HG03159 (cell line): ENCODE results near the gene TEAD1.
A peak's percentile ranks its signal among the peaks of the same experiment; 100 is the strongest.

ENCODE experiments used
- ATAC-seq: cut with Tn5 transposase; IDR thresholded peaks from one replicate; pipeline ENCODE4 v1.9.1; 2021; ENCODE audit warnings: mild to moderate bottlenecking, moderate library complexity; ENCODE audit not compliant: unreplicated experiment

Gene TEAD1

DNA sequence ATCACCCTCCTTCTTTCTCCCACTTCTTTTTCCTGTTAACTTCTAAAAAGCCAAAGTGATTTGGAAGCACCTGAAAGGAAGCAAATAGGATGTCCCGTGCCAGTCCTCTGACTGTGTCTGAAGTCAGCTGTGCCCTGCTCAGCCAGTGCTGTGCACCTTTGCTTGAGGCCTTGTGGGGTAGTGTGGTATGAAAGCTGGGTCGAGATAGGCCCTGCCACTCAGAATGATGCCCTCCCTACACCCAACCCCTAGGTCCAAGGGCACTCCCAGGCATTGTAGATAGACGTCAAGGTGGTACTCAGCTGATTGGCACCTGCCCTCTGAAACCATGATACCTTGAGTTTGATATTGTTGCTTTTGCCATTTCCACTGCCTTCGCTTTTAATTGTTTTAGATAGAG lies 251.3 kb downstream of the TEAD1 start:
- ATAC-seq = no peak

DNA sequence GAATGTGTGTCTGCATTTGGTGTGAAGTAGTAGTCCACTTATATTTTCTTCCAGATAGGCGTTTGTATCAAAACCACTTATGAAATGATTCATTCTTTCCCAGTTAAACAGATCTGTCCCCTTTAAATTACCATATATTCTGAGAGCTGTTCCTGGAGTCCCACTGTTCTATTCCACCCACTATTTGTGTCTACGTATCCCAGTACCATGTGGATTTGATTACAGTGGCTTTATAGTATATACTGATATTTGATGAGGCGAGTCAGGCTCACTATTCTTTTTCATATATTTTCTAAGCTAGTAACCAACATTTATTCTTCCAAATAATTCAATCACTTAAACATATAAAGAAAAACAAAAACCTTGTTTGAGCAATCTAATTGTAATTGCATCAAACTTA lies 253.0 kb downstream of the TEAD1 start:
- ATAC-seq = no peak

DNA sequence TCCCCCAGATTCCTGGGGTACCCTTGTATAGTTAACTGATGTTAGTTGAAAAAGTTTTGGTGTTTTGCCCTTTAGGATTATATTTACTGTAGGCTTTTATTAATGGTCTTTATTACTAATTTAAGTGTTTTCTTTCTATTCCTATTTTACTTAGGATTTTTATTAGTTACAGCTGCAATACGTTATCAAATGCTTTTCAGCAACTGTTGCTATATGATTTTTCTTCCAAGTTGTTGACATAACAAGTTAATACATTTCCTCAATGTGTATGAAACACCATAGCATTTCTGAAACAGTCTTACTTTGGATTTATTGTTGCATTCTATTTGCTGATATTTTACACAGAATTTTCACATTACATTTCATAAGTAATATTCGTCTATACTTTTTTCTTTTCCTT lies 253.7 kb downstream of the TEAD1 start:
- no peak for ATAC-seq

DNA sequence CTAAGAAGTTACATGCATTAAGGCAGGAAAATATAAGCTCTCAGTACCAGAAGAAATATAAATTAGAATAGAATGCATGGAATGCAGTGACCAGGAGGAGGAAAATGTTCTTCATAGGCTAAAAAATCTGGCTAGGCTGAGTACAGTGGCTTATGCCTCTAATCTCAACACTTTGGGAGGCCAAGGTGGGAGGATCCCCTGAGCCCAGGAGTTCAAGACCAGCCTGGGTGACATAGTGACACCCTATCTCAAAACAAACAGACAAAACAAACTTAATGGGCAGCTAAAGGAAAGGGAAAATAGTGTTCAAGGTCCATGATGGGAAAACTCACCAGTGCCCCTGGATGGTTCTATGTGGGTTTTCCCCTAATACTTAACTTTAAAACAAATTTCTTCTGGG lies 256.6 kb downstream of the TEAD1 start:
- no peak for ATAC-seq

DNA sequence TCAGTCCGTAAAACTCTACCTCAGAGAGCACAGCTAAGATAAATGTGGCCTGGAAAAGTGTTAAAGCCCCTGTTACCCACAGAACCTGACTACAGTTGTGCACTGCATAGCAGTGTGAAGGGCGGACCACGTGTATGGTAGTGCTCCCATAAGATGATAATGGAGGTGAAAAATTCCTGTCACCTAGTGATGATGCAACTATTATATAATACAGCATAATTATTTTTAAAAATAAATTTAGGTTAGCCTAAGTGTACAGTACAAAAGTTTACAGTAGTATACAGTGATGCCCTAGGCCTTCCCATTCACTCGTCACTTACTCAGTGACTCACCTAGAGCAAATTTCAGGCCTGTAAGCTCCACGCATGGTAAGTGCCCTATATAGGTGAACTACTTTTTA lies 258.3 kb downstream of the TEAD1 start:
- no peak for ATAC-seq

DNA sequence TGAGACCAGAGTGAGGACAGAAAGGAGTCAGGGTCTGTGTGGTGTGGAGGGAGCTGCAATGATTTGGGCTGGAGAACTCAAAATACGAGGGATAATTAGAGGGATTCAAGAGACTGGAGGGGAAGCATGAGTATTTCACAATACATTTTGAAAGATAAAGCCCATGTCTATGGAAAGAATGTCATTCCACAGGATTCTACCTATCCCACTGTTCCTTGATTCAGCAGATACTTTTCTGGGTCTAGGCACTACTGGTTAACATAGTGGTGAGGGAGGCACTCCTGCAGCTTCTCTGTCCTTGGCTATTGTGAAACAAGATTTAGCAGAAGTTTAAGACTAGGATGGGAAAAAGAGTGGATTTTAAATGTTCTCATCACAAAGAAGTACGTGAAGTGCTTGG lies 262.0 kb downstream of the TEAD1 start:
- no peak for ATAC-seq

DNA sequence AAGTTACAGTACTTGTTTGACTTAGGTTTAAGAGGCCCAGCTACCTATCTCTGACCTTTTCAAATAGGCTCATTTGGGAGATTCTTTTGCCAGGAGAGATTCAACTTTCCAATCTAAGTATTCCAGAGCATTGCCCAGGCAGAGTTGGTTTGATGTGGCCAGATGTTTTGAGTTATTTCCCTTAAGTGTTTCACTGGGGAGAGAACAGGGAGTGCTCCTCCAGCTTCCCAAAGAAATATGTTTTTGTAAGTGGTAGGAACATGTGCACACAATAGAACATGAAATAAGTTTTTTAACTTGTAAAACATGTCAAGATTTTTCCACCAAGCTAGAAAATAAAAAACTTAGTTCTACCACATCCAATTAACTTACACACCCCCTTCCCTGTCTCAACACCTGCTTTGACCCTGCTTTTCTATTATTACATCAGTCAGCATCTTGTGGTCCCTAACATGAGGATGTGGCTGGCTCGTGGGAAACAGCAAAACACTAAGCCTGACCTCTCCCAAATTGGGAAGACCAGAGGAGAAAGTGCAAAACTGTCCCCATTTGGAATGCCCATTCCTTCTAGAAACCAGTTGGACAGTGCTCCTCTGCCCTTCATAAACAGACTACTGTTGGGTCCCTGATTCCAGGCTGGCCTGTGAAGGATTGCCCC lies 264.5 kb downstream of the TEAD1 start:
- ATAC-seq = no peak

DNA sequence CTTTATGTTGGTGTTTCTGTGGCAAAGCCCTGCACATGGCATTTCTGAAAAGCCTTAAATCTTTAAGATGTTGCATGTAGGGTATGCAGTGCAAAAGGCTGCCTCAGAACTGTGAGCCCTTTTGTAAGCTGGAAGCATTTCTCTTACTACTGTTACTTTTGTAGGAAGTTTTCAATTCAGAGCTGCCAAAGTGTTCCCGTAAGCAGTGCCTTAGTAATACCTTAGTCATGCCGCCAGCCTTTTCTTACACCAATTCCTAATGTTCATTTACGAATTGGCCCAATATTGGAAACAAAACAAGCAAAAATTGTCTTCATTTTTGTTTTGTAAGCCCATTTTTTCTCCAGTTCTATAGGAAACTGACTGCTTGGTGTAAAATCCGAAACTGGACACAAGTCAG lies 267.4 kb downstream of the TEAD1 start:
- ATAC-seq = no peak

DNA sequence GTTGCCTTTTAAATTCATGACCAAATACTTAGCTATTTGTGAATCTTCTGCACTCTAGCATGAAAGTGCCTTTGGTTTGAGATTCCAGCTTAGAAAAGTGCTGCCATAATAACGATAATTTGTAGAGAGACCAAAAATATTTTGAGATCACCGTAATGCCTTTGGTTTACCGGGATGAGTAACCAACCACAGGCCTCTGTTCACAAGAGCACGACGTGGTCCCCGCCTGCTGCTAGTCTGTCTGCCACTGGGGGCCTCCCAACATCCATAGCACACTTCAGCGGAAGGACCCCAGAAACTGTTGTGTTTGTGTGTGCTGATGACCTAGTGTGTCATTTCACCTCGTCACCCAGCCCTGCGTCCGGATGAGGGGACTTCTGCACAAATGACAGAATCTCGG lies 267.9 kb downstream of the TEAD1 start:
- no peak for ATAC-seq

DNA sequence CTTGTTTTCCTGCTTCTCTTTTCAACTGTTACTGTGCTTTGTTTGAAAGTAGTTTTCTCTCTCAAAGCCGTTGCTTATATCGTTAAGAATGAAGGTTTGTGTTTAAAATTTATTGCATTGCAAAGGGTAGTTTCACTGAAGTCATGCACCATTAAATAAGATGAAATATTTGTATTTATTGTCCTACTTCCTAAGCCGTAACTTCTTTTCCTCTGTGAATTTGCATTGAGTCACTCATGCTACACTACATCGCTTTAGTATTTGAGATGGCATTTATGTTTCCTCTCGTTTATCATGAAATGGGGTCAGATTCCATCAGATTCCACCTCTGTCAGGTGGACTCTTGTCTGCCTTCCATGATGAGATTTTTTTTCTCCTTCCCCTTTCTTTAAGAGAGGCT lies 269.1 kb downstream of the TEAD1 start:
- ATAC-seq = no peak

DNA sequence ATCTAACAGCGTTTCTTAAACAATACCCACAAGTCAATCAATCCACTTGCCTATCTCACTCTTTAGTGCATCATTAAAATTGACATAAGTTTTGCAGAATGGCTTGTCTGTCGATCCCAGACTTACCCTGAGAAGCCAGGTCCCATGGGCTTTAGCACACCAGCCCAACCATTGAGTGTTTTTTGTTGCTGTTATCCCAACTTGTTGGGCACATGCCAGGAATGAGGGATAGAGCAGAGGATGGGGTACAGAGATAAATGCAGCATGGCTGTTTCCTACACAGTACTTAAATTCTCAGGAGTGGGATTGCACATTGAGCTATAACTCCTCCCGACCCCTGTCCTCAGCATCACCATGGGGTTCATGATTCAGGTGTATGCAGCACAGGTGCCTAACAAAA lies 270.7 kb downstream of the TEAD1 start:
- ATAC-seq = no peak

DNA sequence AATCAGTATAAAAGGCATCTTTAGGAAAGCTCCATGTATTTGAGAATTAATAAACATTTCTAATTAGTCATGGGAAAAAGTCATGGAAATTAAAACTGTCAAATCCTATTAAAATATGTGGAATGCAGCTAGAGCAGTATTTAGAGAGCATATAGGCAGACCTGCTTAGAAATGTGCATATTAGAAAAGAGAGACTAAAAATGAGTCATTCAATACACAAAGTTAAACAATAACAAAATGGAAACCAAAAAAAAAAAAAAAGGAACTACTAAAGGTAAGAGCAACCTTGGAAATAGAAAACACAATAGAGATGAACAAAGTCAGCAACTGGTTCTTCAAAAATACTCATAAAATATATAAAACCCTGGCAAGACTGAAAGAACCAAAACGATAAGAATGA lies 275.2 kb downstream of the TEAD1 start:
- ATAC-seq = no peak

DNA sequence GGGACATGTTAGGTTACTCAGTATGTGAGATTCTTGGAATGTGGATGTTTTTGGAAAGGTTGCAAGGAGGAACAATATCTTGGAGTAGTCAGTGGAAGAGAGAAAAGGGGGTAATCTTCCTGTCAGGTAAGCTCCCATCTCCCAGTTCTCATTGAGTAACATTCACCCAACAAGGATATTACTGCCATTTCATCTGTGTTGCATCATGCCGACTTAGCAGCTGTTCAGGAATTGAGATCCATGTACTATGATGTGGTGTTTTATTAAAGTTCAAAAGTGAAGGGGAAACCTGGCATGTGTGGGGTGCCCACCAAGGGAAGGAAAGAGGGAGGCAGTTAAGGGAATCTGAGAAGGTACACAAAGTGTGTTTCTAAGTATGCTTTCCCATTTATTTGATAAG lies 276.4 kb downstream of the TEAD1 start:
- no peak for ATAC-seq

DNA sequence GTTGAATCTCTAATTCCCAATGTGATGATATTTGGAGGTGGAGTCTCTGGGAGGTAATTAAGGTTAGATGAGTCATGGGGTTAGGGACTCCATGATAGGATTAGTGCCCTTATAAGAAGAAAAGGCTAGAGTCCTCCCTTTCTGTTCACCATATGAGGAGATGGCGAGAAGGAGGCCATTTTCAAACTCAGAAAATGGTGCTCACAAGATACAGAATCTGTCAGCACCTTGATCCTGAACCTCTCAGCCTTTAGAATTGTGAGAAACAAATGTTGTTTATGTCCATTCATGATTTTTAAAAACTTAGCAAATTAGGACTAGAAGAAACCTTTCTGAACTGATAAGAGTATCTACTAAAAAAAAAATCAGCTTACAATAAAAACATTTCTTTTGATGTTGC lies 277.2 kb downstream of the TEAD1 start:
- ATAC-seq = no peak

DNA sequence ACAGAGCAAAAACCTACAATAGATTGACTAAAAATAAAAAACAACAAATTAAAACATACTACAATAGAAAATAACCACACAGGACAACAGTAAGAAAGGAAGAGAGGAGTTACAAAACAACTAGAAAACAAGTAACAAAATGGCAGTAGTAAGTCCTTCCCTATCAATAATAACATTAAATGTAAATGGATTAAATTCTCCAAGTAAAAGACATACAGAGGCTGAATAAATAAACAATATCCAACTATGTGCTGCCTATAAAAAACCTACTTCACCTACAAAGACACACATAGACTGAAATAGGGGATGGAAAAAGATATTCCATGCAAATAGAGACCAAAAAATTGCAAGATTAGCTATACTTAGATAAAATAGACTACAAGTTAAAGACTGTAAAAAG lies 277.9 kb downstream of the TEAD1 start:
- ATAC-seq = no peak

DNA sequence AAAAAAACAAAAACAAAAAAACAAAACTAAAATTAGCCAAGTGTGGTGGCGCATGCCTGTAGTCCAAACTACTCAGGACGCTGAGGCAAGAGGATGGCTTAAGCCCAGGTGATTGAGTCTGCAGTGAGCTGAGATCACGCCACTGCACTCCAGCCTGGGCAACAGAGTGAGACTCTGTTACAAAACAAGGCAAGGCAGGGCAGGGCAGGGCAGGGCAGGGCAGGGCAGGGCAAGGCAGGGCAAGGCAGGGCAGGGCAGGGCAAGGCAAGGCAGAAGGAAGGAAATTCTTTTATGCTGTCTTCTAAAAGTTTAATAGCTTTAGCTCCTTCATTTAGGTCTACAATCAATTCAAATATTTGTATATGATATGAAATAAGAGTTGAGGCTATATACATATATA lies 284.8 kb downstream of the TEAD1 start:
- ATAC-seq = no peak

DNA sequence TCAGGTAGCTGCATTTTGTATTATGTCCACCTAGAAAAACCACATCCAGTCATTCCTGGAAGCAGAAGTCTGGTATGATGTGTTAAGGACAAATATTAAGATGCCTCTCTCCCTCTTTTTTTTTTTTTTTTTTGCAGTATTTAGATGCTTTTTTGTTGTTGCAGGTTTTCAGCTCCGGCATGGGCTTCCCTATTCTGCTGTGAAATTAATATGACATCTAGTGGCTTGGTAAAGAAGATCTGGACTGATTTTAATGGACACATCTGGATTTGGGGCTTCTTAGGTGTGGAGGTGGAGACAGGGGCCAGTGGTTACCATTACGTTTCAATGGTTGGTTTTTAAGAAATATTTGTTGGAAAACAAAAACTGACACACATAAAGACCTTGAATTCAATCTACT lies 287.4 kb downstream of the TEAD1 start:
- ATAC-seq = no peak

DNA sequence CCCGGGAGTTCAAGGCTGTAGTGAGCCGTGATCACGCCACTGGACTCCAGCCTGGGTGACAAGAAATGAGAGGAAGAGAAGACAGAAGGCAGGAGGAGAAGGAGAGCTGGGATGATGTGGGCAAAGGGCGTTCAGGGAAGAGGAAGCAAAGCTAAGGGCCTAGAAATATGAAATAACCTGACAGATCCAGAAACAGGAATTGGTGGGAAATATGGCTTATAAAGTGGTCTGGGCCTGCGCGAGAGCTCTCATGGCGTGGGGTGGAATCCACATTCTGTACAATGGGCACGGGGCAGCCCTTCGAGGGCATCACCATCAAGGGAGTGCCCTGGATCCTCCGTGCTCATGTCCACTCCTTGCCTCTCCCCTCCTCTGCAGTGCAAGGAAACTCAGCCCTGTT lies 288.1 kb downstream of the TEAD1 start:
- no peak for ATAC-seq

DNA sequence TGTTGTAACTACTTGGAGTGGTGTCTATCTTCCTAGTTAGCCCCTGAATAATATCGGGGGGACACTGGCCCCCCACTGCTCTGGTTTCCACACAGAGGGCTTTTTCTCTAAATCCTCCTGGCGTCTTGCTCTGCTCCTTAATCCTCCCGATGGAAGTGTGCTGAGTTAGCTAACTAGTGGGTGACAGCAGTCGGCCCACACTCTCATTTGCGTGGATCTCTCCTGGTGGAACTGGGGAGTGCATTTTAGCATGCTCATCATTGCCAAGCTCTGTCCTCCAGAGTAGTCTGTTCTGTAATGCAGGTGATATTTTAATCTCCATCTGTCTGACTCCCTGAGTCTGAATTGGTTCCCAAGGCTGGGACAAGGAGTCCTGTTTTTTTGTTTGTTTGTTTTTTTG lies 288.8 kb downstream of the TEAD1 start:
- no peak for ATAC-seq

DNA sequence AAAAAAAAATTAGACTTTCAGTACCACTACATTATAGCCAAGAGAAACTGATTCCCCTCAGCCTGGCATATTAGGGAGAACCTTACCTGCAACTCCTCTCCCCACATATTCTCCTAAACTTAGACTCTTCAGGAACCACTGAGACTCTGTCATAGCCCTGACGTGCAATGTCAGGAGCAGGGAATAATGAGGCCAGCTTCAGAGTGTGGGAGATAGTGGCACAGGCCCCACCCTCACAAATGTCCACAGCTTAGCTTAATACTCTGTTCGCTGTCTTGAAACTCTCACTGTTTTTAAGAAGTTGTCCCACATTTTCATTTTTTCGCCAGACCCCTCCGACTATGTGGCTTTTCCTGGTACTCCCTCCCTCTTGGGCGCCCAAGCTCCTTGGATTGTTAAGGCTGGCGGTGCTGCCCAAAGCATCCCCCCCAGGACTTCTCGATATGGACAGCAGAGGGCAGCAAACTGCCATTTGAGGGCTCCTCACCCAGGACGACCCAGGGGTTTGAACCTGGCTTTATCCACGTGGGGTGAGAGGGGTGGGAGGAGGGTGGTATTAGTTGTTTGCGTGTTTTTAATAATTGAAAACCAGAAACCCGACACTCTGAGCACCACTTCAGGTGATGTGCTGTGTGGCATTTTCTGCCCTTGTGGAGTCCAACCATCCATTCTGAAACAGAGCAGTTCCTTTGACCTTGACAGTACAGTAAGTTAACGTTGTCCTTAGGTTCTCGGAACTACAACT lies 289.7 kb downstream of the TEAD1 start:
- peak; percentile 87 for ATAC-seq

DNA sequence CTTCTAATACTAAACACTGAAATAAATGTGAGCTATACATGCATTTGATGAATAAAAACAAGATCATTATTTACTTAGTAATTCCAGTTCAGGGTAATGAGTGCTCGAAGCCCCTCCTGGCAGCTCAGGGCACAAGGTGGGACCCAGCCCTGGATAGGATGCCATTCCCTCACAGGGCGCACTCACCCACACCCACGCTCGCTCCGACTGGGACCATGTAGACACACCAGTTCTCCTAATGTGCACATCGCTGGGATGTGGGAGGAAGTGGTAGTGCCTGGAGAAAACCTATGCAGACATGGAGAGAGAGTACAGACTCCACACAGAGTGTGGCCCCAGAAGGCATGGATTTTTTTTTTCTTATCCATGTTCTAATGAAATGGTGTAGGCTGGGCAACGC lies 290.4 kb downstream of the TEAD1 start:
- no peak for ATAC-seq

DNA sequence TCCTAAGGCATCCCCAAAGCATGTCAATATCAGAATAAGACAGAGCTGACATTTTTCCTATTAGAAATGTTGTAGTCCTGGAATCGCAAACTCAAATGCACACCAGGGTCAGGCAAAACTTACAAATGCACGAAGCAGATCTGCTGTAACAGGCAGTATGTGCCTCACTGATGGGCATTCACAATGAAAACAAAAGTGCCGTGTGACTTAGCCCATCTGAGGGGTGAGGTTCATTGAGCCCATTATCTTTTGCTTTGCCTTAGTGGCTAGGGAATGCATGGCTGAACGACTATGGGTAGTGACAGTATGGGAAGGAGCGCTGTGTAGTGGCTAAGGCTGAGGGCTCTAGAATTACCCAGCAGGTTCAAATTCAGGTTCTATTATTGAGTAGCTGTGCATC lies 291.8 kb downstream of the TEAD1 start:
- ATAC-seq = no peak

DNA sequence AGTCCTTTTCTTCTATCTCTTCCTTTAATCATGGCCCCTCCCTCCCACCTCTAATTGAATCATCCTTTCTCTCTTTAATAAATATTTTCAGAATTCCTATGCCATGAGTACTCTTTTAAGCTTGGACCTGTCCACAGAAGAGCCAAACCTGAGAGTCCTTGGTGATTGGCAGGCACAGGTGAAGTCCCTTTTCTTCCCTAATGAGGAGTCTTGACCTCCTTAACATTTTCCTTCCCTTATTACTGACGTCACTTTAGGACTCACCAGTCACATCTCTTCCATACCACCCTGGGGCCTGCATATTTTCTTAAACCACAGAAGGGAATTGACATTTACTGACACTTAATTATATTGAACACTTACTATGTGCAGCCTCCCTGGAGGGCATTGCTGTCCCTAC lies 293.9 kb downstream of the TEAD1 start:
- no peak for ATAC-seq
